Astrocyte (in vitro differentiated cells and primary cell): ENCODE data around the gene ASXL1. TPM values are rescaled to one million over a fixed set of nuclear protein-coding genes. Genes with fewer than 3 reads are reported as not detected.
A peak's percentile ranks its signal among the peaks of the same experiment; 100 is the strongest.

Experiments used
- DNase-seq: peaks from one replicate; pipeline ENCODE4 v3.0.0-alpha.2; 2010; ENCODE audit warnings: low read depth
- FAIRE-seq: peaks from 2 replicates; lab custom pipeline; 2011; peaks lifted over from hg19 to GRCh38; lab: Jason Lieb, UNC
- H2AFZ ChIP-seq: 2 replicates; pipeline ENCODE4 v1.6.0; 2012; ENCODE audit warnings: low read depth, low read length, inconsistent platforms
- H3K27ac ChIP-seq: 2 replicates; pipeline ENCODE4 v1.5.1; 2011; ENCODE audit warnings: low read depth, low read length, inconsistent platforms
- H3K27me3 ChIP-seq: 2 replicates; pipeline ENCODE4 v1.6.0; 2011; ENCODE audit warnings: low read length, inconsistent platforms; ENCODE audit not compliant: insufficient read depth
- H3K36me3 ChIP-seq: 2 replicates; pipeline ENCODE4 v1.5.1; 2011; ENCODE audit warnings: low read length, inconsistent platforms; ENCODE audit not compliant: insufficient read depth
- H3K4me1 ChIP-seq: 2 replicates; pipeline ENCODE4 v1.5.1; 2011; ENCODE audit warnings: low read length, inconsistent platforms; ENCODE audit not compliant: insufficient read depth
- H3K4me2 ChIP-seq: 2 replicates; pipeline ENCODE4 v1.6.0; 2012; ENCODE audit warnings: low read length, inconsistent platforms
- H3K4me3 ChIP-seq: 2 replicates; pipeline ENCODE4 v1.5.1; 2011; ENCODE audit warnings: low read depth, mild to moderate bottlenecking, low read length, inconsistent platforms; ENCODE audit not compliant: insufficient read depth
- H3K79me2 ChIP-seq: 2 replicates; pipeline ENCODE4 v1.6.0; 2012; ENCODE audit warnings: mild to moderate bottlenecking, low read length, inconsistent platforms; ENCODE audit not compliant: insufficient read depth
- H3K9ac ChIP-seq: 2 replicates; pipeline ENCODE4 v1.6.0; 2012; ENCODE audit warnings: mild to moderate bottlenecking, low read length, inconsistent platforms
- H3K9me3 ChIP-seq: 2 replicates; pipeline ENCODE4 v1.5.1; 2012; ENCODE audit warnings: low read depth, mild to moderate bottlenecking, low read length, inconsistent platforms; ENCODE audit not compliant: insufficient read depth
- H4K20me1 ChIP-seq: 2 replicates; pipeline ENCODE4 v1.6.0; 2012; ENCODE audit warnings: low read length, inconsistent platforms; ENCODE audit not compliant: insufficient read depth
- H3K27ac Mint-ChIP-seq: one replicate; pipeline ENCODE4 v1.8.0; 2021; ENCODE audit warnings: mild to moderate bottlenecking, mixed read lengths; ENCODE audit not compliant: unreplicated experiment
- H3K27me3 Mint-ChIP-seq: one replicate; pipeline ENCODE4 v1.8.0; 2021; ENCODE audit warnings: low read depth, mixed read lengths; ENCODE audit not compliant: unreplicated experiment
- H3K36me3 Mint-ChIP-seq: one replicate; pipeline ENCODE4 v1.8.0; 2021; ENCODE audit warnings: low read depth, mixed read lengths; ENCODE audit not compliant: unreplicated experiment
- H3K4me1 Mint-ChIP-seq: one replicate; pipeline ENCODE4 v1.8.0; 2021; ENCODE audit warnings: low read depth, mixed read lengths; ENCODE audit not compliant: unreplicated experiment
- H3K4me3 Mint-ChIP-seq: one replicate; pipeline ENCODE4 v1.8.0; 2021; ENCODE audit warnings: mild to moderate bottlenecking, moderate library complexity, mixed read lengths; ENCODE audit not compliant: unreplicated experiment
- H3K9me3 Mint-ChIP-seq: one replicate; pipeline ENCODE4 v1.8.0; 2021; ENCODE audit warnings: mild to moderate bottlenecking, mixed read lengths; ENCODE audit not compliant: unreplicated experiment
- CTCF ChIP-seq: IDR thresholded peaks from 2 replicates; pipeline ENCODE4 v1.5.1; 2011; ENCODE audit warnings: low read depth, mild to moderate bottlenecking, inconsistent platforms, low read length, moderate library complexity; ENCODE audit not compliant: insufficient read depth
- EZH2 ChIP-seq: IDR thresholded peaks from 2 replicates; pipeline ENCODE4 v1.6.1; 2012; ENCODE audit warnings: mild to moderate bottlenecking, low read length, inconsistent platforms; ENCODE audit not compliant: insufficient read depth
- total RNA-seq: library from RNA; stranded (reverse); gene quantifications from 2 replicates; pipeline ENCODE4 v1.2.1, GENCODE V29; 2021

Gene ASXL1
- total RNA-seq, 1 donor from 2014 or later = 62.4 TPM

GRCh38 chr20:32439132-32439829 is 81.2 kb downstream of the ASXL1 start:
- H4K20me1 ChIP-seq = peaks cover 91% of the 10 kb centered on the region

GRCh38 chr20:32440069-32440757 is 82.1 kb downstream of the ASXL1 start:
- Histone ChIP-seq H2AFZ (no peak overlapping the region), H3K4me2 (no peak overlapping the region), H3K36me3 (peaks cover 35% of the 10 kb centered on the region), H3K4me3 (no peak overlapping the region), H3K9ac (no peak overlapping the region), H3K9me3 (no peaks in the 10 kb centered on the region), H3K4me1 (peaks cover 4% of the 10 kb centered on the region), H3K27ac (no peak overlapping the region), H3K27me3 (no peaks in the 10 kb centered on the region), H3K79me2 (peaks cover 31% of the 10 kb centered on the region), H4K20me1 (peaks cover 94% of the 10 kb centered on the region)
- Mint-ChIP-seq H3K36me3 (peaks cover 53% of the 10 kb centered on the region), H3K9me3 (no peaks in the 10 kb centered on the region), H3K4me1 (peaks cover 18% of the 10 kb centered on the region), H3K4me3 (peak overlapping the region; percentile 41), H3K27me3 (no peaks in the 10 kb centered on the region), H3K27ac (peak overlapping the region; percentile 66)
- FAIRE-seq (no peak), DNase-seq (no peak)
- no peak for TF ChIP-seq EZH2
- no peak for TF ChIP-seq CTCF

More at GRCh38 chr20:32439132-32439829, 81.2 kb downstream of the ASXL1 start:
- peaks cover 4% of the 10 kb centered on the region for H3K4me1 ChIP-seq
- H3K9me3 Mint-ChIP-seq = no peaks in the 10 kb centered on the region
- no peak overlapping the region for H3K9ac ChIP-seq
- no peak overlapping the region for H3K4me2 ChIP-seq
- H2AFZ ChIP-seq = no peak overlapping the region
- no peaks in the 10 kb centered on the region for H3K9me3 ChIP-seq
- no peak overlapping the region for H3K27ac Mint-ChIP-seq
- no peak for FAIRE-seq
- H3K36me3 ChIP-seq = peaks cover 37% of the 10 kb centered on the region
- H3K36me3 Mint-ChIP-seq = peaks cover 50% of the 10 kb centered on the region
- H3K27me3 Mint-ChIP-seq = no peaks in the 10 kb centered on the region
- no peak overlapping the region for H3K27ac ChIP-seq
- peak; percentile 73 for DNase-seq
- TF ChIP-seq CTCF = no peak
- no peak for TF ChIP-seq EZH2
- peaks cover 11% of the 10 kb centered on the region for H3K4me1 Mint-ChIP-seq
- peaks cover 36% of the 10 kb centered on the region for H3K79me2 ChIP-seq
- no peak overlapping the region for H3K4me3 Mint-ChIP-seq
- H3K4me3 ChIP-seq = no peak overlapping the region
- no peaks in the 10 kb centered on the region for H3K27me3 ChIP-seq

- H3K4me3 Mint-ChIP-seq = no peak overlapping the region
- Histone ChIP-seq H3K36me3 (peaks cover 31% of the 10 kb centered on the region), H3K27ac (no peak overlapping the region), H3K79me2 (peaks cover 26% of the 10 kb centered on the region), H3K27me3 (no peaks in the 10 kb centered on the region), H3K9ac (no peak overlapping the region), H3K4me1 (peaks cover 4% of the 10 kb centered on the region), H3K4me2 (no peak overlapping the region), H4K20me1 (peaks cover 94% of the 10 kb centered on the region), H2AFZ (no peak overlapping the region), H3K9me3 (no peaks in the 10 kb centered on the region), H3K4me3 (no peak overlapping the region)
- DNase-seq (no peak), FAIRE-seq (no peak)
- TF ChIP-seq CTCF = no peak
- no peak for TF ChIP-seq EZH2
- peaks cover 21% of the 10 kb centered on the region for H3K4me1 Mint-ChIP-seq
- peaks cover 54% of the 10 kb centered on the region for H3K36me3 Mint-ChIP-seq
- H3K9me3 Mint-ChIP-seq = no peaks in the 10 kb centered on the region
- H3K27me3 Mint-ChIP-seq = no peaks in the 10 kb centered on the region
- H3K27ac Mint-ChIP-seq = peak overlapping the region; percentile 66
Measured at GRCh38 chr20:32440758-32441078, 82.6 kb downstream of the ASXL1 start.
